ENCODE results near the gene TMEM38A.
A peak's percentile ranks its signal among the peaks of the same experiment; 100 is the strongest.

TMEM38A gene

DNA sequence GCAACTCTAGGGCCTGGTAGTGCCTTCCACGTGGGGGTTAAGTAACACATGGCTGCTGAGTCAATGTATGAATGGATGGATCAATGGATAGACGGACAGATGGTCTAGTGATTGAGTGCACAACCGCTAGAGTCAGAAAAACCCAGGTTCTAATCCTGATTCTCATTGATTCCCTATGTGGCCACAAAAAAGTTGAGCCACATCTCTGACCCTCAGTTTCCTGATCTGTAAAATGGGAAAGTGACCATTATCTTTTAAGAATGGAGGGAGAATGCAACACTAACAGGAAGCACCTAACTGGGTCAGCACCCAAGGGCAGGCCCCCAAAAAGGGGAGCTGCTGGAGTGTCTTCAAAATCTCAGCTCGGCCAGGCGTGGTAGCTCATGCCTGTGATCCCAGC is 3.6 kb upstream of the TMEM38A start:
- no peak for TF ChIP-seq ZNF70 (CRISPR knock-in tag; IDR thresholded peaks at IDR 0.05)
- no peak for ATAC-seq

DNA sequence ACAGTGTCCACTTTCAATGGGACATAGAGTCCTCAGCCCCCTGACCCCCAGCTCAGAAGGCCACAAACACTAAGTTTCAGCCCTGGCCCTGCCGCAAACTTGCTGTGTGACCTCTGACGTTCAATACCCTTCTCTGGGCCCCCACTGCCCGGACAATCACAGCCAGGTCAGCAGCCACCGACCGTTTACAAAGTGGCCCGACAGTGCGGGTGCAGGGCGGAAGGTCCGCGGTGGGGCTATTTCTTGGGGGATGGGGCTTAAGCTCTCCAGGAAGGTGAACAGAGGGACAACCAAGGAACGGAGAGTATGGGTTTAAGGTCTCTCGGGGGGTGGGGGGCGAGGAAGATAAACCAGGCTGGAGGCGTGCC is 1.5 kb upstream of the TMEM38A start:
- peak; percentile 5 for ATAC-seq
- TF ChIP-seq GLIS3 (CRISPR knock-in tag; IDR thresholded peaks at IDR 0.05) = no peak
- TF ChIP-seq, protein P1, sequence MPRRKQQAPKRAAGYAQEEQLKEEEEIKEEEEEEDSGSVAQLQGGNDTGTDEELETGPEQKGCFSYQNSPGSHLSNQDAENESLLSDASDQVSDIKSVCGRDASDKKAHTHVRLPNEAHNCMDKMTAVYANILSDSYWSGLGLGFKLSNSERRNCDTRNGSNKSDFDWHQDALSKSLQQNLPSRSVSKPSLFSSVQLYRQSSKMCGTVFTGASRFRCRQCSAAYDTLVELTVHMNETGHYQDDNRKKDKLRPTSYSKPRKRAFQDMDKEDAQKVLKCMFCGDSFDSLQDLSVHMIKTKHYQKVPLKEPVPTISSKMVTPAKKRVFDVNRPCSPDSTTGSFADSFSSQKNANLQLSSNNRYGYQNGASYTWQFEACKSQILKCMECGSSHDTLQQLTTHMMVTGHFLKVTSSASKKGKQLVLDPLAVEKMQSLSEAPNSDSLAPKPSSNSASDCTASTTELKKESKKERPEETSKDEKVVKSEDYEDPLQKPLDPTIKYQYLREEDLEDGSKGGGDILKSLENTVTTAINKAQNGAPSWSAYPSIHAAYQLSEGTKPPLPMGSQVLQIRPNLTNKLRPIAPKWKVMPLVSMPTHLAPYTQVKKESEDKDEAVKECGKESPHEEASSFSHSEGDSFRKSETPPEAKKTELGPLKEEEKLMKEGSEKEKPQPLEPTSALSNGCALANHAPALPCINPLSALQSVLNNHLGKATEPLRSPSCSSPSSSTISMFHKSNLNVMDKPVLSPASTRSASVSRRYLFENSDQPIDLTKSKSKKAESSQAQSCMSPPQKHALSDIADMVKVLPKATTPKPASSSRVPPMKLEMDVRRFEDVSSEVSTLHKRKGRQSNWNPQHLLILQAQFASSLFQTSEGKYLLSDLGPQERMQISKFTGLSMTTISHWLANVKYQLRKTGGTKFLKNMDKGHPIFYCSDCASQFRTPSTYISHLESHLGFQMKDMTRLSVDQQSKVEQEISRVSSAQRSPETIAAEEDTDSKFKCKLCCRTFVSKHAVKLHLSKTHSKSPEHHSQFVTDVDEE (CRISPR knock-in tag; IDR thresholded peaks at IDR 0.05) = no peak
- no peak for TF ChIP-seq BACH2 (CRISPR knock-in tag; IDR thresholded peaks at IDR 0.05; ENCODE audit: borderline replicate concordance)
- no peak for TF ChIP-seq ZNF8 (CRISPR knock-in tag; IDR thresholded peaks at IDR 0.05)

DNA sequence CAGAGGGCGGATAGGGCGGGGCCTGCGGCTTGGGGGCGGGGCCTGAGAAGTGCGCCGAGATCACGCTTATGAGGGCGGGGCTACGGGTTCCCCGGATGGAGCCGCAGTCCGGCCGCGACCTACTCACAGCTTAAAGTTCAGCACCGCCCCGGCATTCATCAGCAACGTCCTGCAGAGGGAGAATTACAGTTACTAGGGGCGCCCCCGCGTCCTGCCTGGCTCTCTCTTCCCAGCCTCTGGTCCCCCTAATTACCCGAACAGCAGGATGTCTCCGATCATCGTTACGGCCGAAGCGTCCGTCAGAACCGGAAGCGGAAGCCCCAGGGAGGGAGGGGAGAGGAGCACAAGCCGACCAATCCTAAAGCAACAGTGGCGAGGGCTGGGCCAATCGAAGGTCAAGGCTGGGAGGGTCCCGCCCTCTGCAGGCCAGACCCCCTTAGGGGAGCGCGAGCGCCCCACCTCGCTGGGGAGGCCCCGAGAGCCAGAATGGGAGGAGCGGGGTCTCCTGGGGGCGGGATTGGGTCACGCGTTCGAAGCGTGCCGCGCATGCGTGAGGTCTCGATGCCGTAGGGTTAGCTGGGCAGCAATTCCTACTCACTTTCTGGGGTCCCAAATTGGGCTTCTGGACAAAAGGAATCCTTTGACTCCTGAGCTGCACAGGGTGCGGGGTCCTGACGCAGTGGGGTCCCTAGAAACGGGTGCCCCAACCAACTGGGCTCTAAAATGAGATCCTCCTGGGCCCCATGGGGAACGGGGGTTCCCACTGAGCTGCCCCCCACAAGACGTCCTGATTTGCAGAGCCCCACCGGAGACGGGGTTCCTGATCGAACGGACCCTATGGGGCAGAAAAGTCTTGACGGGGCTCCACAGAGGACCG is 869 bp upstream of the TMEM38A start, which contains the start of gene SMIM7:
TSS of gene SMIM7 (minus strand) at position 313 of the 877 bp plus-strand sequence. CDS start at position 279, 34 bp downstream.
- TF ChIP-seq ZFP3 (CRISPR knock-in tag; IDR thresholded peaks at IDR 0.05) (no peak), BACH2 (CRISPR knock-in tag; IDR thresholded peaks at IDR 0.05; ENCODE audit: borderline replicate concordance) (no peak)
- peak; percentile 99 for ATAC-seq

DNA sequence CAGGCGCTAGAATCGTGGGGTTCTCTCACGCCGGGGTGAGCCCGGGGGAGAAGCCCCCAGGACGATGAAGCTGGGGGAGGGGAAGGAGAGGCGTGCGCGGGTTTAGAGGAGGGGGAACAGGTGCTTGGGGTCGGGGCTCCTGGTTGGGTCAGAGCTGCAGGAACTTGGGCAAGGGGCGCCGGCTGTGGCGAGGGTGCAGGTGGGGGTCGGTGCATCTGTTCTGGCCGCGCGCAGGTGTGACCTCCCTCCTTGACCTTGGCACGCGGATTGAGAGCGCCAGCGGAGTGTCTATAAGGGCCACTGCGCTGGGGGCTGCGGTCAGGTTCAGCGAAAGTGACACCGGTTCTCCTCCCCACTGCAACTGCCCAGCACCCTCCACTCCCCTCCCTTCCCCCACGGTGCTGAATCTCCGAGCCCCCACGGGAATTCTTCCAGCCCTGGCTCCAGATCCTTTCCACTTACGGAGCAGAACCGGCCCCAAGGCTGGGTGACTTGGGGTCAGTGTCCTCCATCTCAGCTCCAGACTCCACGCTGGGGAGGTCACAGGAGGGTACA is 618 bp downstream of the TMEM38A start:
- no peak for ATAC-seq
- TF ChIP-seq RARB (CRISPR knock-in tag; IDR thresholded peaks at IDR 0.05) (no peak), GLIS3 (CRISPR knock-in tag; IDR thresholded peaks at IDR 0.05) (no peak), ZC3H10 (CRISPR knock-in tag; IDR thresholded peaks at IDR 0.05) (no peak), ESRRG (CRISPR knock-in tag; IDR thresholded peaks at IDR 0.05) (no peak), CSDC2 (CRISPR knock-in tag; IDR thresholded peaks at IDR 0.05) (no peak), SNAI2 (CRISPR knock-in tag; IDR thresholded peaks at IDR 0.05) (no peak), ZFP30 (CRISPR knock-in tag; IDR thresholded peaks at IDR 0.05) (no peak), PPARA (CRISPR knock-in tag; IDR thresholded peaks at IDR 0.05; ENCODE audit: borderline replicate concordance) (no peak), ARNTL (CRISPR knock-in tag; IDR thresholded peaks at IDR 0.05; ENCODE audit: borderline replicate concordance, low read depth) (no peak)
- TF ChIP-seq, protein P2, sequence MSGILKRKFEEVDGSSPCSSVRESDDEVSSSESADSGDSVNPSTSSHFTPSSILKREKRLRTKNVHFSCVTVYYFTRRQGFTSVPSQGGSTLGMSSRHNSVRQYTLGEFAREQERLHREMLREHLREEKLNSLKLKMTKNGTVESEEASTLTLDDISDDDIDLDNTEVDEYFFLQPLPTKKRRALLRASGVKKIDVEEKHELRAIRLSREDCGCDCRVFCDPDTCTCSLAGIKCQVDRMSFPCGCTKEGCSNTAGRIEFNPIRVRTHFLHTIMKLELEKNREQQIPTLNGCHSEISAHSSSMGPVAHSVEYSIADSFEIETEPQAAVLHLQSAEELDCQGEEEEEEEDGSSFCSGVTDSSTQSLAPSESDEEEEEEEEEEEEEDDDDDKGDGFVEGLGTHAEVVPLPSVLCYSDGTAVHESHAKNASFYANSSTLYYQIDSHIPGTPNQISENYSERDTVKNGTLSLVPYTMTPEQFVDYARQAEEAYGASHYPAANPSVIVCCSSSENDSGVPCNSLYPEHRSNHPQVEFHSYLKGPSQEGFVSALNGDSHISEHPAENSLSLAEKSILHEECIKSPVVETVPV (CRISPR knock-in tag; IDR thresholded peaks at IDR 0.05) = no peak
- TF ChIP-seq, protein P3, sequence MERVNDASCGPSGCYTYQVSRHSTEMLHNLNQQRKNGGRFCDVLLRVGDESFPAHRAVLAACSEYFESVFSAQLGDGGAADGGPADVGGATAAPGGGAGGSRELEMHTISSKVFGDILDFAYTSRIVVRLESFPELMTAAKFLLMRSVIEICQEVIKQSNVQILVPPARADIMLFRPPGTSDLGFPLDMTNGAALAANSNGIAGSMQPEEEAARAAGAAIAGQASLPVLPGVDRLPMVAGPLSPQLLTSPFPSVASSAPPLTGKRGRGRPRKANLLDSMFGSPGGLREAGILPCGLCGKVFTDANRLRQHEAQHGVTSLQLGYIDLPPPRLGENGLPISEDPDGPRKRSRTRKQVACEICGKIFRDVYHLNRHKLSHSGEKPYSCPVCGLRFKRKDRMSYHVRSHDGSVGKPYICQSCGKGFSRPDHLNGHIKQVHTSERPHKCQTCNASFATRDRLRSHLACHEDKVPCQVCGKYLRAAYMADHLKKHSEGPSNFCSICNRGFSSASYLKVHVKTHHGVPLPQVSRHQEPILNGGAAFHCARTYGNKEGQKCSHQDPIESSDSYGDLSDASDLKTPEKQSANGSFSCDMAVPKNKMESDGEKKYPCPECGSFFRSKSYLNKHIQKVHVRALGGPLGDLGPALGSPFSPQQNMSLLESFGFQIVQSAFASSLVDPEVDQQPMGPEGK (CRISPR knock-in tag; IDR thresholded peaks at IDR 0.05; ENCODE audit: borderline replicate concordance) = no peak

DNA sequence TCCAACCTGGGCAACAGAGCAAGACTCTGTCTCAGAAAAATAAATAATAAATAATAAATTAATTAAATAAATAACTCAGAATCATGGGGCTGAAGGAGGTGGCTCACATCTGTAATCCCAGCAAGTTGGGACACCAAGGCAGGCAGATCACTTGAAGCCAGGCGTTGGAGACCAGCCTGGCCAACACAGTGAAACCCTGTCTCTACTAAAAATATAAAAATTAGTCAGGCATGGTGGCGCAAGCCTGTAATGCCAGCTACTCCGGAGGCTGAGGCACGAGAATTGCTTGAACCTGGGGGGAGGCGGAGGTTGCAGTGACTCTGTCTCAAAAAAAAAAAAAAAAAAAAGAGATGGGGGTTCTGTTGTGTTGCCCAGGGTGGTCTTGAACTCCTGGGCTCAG is 7.2 kb downstream of the TMEM38A start:
- ATAC-seq = no peak
- TF ChIP-seq RARB (CRISPR knock-in tag; IDR thresholded peaks at IDR 0.05) (no peak), OSR1 (CRISPR knock-in tag; IDR thresholded peaks at IDR 0.05) (no peak), ZC3H10 (CRISPR knock-in tag; IDR thresholded peaks at IDR 0.05) (no peak), CSDC2 (CRISPR knock-in tag; IDR thresholded peaks at IDR 0.05) (no peak), TOX (CRISPR knock-in tag; IDR thresholded peaks at IDR 0.05; ENCODE audit: borderline replicate concordance) (no peak), SNAI2 (CRISPR knock-in tag; IDR thresholded peaks at IDR 0.05) (no peak), GLIS3 (CRISPR knock-in tag; IDR thresholded peaks at IDR 0.05) (no peak), ZFP30 (CRISPR knock-in tag; IDR thresholded peaks at IDR 0.05) (no peak), BACH2 (CRISPR knock-in tag; IDR thresholded peaks at IDR 0.05; ENCODE audit: borderline replicate concordance) (no peak), ZNF565 (CRISPR knock-in tag; conservative IDR thresholded peaks at IDR 0.05; ENCODE audit: low read depth) (no peak)
- TF ChIP-seq, protein P4, sequence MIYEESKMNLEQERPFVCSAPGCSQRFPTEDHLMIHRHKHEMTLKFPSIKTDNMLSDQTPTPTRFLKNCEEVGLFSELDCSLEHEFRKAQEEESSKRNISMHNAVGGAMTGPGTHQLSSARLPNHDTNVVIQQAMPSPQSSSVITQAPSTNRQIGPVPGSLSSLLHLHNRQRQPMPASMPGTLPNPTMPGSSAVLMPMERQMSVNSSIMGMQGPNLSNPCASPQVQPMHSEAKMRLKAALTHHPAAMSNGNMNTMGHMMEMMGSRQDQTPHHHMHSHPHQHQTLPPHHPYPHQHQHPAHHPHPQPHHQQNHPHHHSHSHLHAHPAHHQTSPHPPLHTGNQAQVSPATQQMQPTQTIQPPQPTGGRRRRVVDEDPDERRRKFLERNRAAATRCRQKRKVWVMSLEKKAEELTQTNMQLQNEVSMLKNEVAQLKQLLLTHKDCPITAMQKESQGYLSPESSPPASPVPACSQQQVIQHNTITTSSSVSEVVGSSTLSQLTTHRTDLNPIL (CRISPR knock-in tag; IDR thresholded peaks at IDR 0.05; ENCODE audit: low read depth) = no peak
- TF ChIP-seq, protein P5, sequence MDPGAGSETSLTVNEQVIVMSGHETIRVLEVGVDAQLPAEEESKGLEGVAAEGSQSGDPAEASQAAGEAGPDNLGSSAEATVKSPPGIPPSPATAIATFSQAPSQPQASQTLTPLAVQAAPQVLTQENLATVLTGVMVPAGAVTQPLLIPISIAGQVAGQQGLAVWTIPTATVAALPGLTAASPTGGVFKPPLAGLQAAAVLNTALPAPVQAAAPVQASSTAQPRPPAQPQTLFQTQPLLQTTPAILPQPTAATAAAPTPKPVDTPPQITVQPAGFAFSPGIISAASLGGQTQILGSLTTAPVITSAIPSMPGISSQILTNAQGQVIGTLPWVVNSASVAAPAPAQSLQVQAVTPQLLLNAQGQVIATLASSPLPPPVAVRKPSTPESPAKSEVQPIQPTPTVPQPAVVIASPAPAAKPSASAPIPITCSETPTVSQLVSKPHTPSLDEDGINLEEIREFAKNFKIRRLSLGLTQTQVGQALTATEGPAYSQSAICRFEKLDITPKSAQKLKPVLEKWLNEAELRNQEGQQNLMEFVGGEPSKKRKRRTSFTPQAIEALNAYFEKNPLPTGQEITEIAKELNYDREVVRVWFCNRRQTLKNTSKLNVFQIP (CRISPR knock-in tag; IDR thresholded peaks at IDR 0.05; ENCODE audit: borderline replicate concordance, low read depth) = no peak
- TF ChIP-seq, protein P3 (CRISPR knock-in tag; IDR thresholded peaks at IDR 0.05; ENCODE audit: borderline replicate concordance) = no peak
